Stimulated activated CD4-positive, alpha-beta T cell treated with anti-CD3 and anti-CD28 coated beads, Interleukin-1b, Interleukin-23, amount 100 ng/mL, for 1 hour (primary cell): ENCODE results near the gene EIF1B.
"Not testable (repeated sequence)": the region's sequence is repeated elsewhere in the genome, so short reads cannot be mapped to it uniquely, and the experiment has no call there.

ENCODE experiments used
- DNase-seq, 2 donors: peaks; one replicate each; pipeline ENCODE4 v3.0.0-alpha.2; 2020; ENCODE audit warnings: low read depth in 2 of 2

Gene EIF1B

DNA sequence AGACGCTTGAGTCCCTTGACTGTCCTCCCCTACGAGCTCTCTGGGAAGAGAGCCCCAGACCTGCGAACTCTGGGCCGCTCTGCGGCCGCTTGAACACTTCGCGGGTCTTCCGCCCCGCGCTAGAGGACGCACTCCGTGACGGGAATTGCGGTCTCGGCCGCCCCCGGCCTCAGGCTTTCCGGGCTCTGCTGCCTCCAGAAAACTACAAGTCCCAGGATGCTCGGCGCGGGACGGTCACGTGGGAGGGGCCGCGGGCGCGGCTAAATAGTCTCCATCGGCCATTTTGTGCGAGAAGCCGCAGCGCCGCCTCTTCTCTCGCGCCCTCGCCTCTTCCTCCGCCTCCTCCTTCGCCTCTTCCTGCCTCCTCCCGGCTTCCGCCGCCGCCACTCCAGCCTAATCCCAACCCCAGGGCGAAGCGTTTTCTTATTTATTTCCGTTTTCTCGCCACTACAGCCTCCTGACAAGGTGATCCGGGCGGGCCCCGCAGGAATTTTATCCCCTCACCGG lies at the start of gene EIF1B:
TSS of gene EIF1B (plus strand) at position 290 of the 507 bp plus-strand sequence. CDS start 235 bp downstream, outside the sequence.
- DNase-seq, result peak; percentile 94 to 95

DNA sequence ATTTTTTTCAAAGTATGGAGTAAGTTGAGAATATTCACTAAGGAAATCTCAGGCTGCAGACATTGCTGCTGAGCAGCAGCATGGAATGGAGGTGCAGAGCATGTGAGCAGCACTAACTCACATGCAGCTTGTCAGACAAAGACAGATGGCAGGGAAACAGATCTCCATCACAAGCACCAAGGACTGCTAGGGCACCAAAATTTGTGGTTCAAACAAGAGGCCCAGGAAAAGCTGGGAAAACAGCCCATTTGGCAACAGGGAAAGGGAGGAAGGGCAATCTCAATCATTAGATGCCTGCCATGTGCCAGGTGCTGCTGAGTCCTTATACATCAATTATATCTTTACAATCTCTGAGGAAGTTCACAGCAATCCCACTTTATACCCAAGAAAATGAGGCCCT lies 47.2 kb upstream of the EIF1B start:
- DNase-seq, result no peak

DNA sequence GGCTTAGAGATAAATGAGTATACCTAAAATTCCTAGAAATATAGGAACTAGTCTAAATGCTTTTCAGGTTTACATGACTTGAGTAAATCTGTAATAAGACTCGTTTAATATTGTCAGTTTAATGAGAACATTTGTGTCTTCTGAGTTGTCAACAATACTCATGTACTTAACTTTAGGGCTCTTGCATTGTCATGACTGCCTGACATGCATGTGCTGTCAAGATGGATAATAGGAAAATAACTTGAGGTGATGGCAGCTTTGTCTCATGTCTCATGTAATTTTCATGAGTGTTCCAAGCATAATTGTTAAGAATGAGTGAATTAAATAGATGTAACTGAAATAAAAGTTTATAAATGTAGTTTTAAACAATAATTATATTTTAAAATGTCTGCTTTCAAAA lies 45.1 kb upstream of the EIF1B start:
- no peak for DNase-seq

DNA sequence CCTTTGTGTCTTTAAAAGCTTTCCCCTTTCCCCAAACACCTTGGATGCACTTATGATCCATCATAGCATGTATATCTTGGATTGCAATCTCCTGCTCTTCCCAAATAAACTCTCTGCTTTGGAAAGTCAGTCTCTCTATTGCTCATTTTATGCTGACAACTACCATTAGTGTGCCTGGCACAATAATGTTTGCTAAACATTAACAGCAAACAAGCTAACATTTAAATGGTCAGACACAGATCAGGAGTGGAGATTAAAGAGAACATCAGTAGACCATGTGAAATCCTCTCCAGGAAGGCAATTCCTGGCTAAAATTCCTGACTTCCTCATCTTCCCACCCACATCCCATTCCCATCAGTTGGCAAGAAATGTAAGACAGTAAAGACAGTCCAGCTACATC lies 44.3 kb upstream of the EIF1B start:
- DNase-seq, result no peak

DNA sequence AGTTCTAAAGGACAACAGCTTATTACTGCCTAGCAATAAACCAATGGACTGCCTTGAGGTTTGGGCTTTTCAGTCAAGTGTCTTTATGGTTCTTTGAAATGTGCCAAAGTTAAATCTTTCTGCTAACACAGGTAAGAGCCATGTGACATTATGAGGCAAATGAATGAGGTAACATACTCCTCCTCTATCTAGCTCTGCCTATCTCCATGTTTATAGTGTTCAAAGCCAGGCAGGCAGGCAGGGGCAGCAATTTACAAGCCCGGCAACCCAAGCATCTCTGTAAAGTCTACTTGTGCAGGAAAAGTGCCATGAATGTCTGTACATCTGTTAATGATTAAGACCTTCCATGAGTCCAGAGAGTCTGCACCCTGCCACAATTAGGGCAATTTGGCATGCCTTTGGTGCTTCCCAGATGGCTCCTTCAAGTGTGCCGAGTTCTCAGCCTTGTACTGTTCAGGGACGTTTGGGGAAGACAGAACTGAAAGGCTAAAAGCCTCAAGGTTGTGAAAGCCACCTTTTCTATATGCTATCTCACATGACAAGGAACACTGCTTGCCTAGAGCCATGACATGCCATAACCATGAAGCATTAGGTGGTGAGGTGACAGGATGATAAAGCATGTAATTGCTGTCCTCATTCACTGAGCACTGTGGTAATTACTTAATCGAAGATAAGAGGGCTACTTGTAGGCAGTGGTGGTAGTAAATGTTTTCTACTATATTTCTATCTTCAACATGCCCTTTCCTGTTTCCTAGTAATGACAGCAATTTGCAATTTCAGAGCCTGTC lies 41.4 kb upstream of the EIF1B start:
- no peak for DNase-seq

DNA sequence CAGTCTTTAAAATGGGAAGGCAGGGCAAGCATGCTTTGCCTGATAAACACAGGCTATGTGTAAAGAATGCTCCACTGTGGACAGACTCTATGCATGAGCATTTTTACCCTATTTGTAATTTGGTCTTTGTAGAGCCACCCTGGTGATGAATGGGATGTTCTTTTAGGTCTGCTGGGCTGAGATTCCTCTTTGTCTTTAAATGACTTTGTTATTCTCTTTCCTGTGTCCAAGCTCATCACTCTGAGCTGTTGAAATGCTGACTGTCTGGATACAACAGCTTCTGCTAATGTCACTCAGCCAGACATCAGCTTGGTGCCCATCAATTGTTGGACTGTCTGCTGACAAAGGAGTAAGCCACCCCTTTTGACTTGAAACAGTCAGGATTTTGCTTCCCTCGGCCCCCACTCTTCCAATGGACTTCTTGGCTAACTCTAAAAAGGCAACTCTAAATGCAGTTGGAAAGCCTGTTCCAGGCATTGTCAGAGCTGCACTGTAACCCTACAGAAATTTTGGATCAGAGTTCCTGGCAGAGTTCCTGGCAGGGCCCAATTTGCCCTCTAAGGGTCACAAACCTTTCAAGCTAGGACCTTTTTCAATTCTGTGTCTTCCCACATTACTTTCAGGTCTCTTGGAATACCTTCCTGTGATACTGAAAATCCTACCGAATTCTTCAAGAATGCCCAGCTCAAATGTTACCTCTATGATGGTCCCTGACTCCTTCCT lies 40.5 kb upstream of the EIF1B start:
- DNase-seq, result no peak

DNA sequence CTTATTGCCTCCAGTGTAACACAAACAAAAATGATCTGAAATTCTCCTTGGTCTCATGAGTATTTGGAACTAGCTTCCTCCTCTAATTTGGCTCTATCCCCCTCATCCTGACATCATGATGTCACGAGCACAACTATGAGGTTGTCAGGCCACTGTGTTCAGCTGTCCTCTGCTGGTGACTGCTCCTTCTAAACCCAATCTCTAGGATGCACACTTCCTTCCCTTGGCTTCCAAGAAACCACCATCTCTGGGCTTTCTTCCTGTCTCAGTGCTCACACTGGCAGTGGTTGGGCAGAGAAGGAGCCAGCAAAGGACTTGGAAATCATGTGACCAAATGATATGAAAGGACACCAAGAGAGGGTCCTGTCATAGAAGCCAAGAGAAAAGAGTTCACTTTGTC lies 30.7 kb upstream of the EIF1B start:
- no peak for DNase-seq

DNA sequence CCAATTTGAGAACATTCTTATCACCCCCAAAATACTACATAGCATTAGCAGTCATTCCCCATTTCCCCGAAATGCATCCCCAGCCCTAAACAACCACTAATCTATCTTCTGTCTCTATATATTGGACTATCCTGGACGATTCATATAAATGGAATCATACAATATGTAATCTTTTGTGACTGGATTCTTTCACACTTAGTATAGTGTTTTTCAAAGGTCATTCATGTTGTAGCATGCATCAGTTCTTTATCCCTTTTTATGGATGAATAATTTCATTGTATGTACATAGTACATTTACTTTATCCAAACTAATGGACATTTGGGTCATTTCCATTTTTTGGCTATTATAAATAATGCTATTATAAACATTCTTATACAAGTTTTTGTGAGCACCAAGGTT lies 27.5 kb upstream of the EIF1B start:
- no peak for DNase-seq

DNA sequence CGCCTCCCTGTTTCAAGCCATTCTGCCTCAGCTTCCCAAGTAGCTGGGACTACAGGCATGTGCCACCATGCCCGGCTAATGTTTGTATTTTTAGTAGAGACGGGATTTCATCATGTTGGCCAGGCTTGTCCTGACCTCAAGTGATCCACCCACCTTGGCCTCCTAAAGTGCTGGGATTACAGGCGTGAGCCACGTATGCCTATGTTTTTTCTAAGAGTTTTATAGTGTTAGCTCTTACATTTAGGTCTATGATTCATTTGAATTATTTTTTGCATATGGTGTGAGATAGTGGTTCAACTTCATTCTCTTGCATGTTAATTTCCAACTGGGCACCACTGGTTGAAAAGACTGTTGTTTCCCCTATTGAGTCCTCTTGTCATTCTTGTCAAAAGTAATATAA lies 26.4 kb upstream of the EIF1B start:
- not testable (repeated sequence) for DNase-seq

DNA sequence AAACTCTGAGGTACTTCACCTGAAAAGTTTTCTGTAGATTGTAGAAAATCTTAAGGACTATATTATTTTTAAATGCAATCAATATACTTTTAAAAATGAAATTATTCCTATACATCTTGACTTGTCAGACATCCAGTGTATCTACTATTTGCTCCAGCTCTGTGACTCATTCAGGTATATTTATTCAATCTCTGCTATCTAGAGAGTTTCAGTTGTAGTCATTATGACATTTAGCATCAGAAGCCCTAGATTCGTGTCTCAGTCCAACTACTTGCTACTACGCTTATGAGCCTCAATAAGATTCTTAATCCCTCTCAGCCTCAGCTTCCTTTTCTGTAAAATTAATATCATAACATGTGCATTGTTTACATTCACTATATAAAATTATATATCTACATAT lies 22.3 kb upstream of the EIF1B start:
- DNase-seq, result no peak

DNA sequence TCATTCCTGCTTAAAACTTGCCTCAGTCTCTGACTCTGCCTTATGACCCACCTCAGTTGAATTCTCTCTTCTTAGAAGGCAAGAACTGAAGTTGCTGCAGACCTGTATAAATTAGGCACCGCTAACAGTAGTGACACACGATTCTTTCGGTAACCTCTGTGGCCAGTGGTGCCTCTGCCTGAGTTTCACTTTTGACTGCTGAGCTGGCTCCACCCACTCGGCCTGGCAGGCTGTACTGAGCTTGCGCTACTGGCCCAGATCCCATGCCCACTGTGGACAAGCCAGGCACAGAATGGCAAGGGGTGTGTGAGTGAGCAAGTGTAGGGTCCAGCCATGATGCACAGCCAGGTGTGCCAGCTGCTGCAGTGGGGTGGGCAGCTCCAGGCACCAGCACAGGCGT lies 19.1 kb upstream of the EIF1B start:
- DNase-seq, result no peak

DNA sequence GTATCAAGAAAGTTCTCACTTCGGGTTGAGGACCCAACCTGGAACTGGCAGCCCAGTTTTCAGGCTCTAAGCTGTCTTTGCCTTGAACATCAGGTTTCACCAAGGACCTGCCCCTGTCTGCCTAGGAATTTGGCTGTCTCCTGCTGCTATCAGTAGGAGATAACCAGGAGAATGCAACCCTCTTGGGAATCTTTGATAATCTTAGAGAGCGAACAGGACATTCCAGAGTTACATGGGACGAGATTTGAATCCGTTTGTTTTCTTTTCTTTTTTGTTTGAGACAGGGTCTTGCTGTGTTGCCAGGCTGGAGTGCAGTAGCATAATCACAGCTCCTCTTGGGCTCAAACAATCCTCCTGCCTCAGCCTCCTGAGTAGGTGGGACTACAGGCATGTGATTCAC lies 18.0 kb upstream of the EIF1B start:
- no peak for DNase-seq

DNA sequence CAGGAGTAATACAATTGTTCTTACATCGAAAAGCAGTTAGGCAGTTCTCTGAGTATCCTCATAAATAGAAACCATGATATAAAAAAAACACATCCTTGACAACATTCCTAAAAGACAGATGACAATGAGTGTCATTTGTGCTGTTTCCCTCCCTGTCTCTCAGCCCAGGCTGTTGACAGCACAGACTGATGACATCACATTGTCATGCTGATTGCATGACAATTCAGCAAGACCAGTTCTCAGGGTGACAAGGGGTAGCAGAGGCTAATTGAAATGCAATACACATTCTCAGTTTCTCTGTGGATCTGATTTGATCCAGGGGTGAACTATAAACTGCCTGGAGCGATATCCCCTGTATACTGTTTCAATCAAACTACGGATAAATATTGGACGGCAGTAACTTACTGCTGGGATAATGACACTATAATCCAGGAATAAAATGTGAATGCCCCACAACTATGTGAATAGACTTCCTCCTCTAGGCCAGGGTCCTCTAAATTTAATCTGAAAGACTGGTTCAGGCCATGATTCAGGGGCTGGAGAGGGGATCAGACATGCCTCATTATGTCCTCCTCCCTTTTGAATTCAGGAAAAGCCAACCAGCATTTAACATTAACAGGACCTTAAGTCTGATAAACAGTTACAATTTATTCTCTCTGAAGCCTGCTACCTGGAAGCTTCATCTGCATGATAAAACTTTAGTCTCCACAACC lies 16.7 kb upstream of the EIF1B start:
- DNase-seq, result no peak

DNA sequence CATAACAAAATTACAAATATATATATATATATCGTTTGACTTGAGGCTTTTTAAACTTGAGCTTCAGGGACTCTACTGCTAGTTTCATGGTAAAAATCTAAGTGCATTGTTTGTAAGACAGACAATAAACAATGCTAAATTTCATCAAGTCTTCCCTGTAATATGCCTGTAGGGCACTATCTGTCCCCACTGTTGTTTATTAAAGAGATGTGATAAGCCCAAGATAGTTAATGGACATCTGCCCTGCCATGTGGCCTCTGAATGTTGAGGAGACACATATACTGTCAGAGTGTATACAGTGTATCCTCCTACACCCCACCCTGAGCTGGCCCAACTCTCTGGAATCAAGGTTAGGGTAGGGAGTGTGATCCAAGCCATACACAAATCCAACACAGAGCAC lies 15.1 kb upstream of the EIF1B start:
- DNase-seq, result no peak

DNA sequence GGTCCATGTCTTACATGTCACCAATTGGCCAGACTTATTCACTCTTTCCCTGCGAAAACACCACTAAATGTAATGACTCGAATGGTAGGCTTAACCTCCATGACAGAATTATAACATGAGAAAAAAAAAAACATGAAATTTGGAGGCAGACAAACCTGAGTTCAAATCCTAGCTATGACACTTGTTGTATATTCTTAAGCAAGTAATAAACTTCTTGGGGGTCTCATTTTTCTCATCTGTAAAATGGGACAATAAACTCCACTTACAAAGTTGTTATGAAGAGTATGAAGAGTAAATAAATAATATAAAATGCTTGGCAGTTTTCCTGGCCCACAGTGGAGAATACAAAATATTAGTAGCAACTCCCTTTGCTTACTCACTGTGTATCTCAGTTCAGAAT lies 11.4 kb upstream of the EIF1B start:
- DNase-seq, result no peak

DNA sequence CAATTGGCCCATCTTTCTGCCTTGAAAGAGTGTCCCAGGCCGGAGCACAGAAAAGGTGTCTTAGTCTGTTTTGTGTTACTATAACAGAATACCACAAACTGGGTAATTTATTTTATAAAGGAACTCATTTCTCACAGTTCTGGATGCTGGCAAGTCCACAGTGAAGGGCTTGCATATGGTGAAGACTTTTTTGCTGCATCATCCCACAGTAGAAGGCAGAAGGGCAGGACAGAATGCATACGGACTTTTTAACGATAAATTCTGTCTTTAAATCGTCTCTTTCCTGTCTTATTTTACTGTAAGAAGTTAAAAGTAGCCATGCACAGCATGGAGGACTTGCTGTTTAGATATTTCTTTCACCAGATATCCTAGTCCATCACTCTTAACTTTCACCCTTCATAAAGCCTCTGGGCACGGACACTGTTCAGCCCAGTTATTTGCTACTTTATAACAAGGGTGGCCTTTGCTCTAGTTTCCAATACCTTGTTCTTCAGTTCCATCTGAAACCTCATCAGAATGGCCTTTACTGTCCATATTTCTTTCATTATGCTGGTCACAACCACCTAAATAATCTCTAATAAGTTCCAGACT lies 10.3 kb upstream of the EIF1B start:
- DNase-seq, result no peak

DNA sequence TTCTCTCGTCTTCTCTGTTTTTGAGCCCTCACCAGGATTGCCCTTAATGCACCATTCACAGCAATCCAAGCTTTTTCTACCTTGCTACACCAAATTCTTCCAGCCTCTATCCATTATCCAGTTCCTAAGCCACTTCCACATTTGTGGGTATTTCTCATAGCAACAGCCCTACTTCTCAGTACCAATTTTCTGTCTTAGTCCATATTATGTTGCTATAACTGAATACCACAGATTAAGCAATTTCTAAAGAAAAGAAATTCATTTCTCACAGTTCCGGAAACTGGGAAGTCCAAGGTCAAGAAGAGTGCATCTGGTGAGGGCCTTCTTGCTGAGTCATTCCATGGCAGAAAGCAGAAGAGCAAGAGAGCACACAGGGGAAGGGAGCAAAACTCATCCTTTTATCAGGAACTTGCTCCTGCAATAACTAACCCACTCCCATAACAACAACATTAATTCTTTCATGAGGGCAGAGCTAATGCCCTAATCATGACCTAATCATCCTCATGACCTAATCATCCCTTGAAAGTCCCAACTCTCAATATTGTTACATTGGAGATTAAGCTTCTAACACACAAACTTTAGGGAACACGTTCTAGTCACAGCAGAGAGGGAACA lies 9.7 kb upstream of the EIF1B start:
- no peak for DNase-seq

DNA sequence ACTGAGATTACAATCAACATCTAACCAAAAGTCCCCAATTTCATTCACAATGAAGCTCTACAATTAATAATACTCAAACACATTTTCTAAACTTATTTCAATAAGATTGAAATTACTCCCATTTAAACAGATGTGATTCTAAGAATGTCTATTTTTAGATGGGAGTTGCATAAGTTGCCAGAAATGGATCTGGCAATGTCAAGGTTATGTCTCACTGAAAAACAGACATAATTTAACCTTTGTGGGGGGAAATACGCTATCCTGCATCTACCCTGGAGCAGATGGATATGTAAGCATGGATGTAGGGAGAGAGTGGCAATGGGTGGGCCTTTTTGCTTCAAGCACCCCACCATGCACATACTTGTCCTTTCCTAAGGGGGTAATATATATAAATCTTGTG lies 6.7 kb upstream of the EIF1B start:
- DNase-seq, result no peak

DNA sequence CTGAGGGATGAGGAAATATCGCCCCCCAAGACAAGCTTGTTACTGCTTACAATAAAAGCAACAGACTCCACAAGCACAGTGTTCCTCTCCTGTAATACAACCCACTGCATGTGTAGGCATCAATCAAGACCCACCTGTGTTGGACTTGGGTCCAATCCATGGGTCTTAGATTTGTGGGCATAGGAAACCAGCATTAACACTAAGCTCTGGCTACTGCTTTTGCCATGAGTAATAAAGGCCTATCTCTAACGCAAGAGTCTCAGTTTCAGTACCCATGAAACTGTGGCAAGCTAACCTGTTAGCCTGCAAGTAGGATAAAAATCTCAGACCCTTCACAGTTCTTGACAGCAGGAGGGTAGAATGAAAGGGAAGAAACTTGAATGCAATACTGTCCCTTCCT lies 5.2 kb upstream of the EIF1B start:
- DNase-seq, result no peak

DNA sequence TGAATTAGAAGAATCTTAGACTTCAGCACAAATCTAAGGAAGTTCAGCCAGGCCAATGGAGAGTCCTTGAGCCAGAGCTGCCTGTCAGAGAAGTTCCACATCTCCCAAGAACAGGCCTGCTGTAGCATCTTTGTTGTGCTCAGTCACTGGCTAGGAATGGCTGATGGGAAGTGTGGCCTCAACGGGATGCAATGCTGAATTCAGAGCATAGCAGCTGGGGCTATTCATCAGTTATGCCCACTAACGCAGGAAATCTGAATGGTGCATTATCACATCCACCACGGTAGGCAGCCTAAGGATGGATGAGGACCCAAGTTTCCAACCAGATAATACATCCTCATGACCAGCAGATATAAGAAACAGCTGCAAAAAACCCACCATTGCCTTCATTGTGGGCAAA lies 3.2 kb upstream of the EIF1B start:
- no peak for DNase-seq

DNA sequence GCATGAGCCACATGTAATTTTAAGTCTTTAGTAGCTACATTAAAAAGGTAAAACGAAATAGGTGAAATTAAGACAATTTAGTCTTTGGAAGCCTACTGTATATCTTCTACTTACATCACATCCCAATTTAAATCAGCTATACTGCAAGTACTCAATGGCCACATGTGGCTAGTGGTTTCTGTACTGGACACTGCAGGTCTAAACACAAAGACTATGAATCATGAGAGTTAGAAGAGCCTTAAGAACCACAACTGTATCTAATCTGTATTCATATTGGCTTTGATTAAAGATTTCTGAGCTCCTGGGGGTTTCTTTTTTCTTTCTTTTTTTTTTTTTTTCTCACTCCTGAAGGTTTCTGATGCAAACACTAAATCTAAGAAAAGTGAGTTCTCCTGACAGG lies 2.3 kb upstream of the EIF1B start:
- DNase-seq, result no peak
